GM12878 (cell line): ENCODE data around the gene EP300. TPM values are rescaled to one million over a fixed set of nuclear protein-coding genes. Genes with fewer than 3 reads are reported as not detected.

Experiments
- ATAC-seq: fragments of 200-7000 bp; cut with Tn5 transposase; 3 replicates; pipeline ENCODE4 v1.9.1; 2020; ENCODE audit warnings: mild to moderate bottlenecking, moderate library complexity
- BruUV-seq: library from RNA; stranded (reverse); fragments of 400-500 nt; replicated peaks from 2 replicates; lab custom pipeline; 2021; lab: Mats Ljungman, UMichigan
- CTCF ChIA-PET: fragments of 300-600 bp; sonication (Branson Sonifier 250); formaldehyde crosslinking; extraction: SDS; loops from one replicate; lab custom pipeline; 2021; ENCODE audit warnings: inconsistent platforms; lab: Yijun Ruan, JAX
- POLR2A ChIA-PET: fragments of 350-600 bp; formaldehyde crosslinking; extraction: SDS; loops from one replicate; lab custom pipeline; 2021; ENCODE audit warnings: inconsistent platforms; lab: Charles Lee
- RAD21 ChIA-PET: fragments of 300-600 bp; sonication (Branson Sonifier 250); formaldehyde crosslinking; loops from one replicate; lab custom pipeline; 2023; ENCODE audit warnings: antibody characterized with exemption; ENCODE audit not compliant: unreplicated experiment; lab: Charles Lee
- SMC1A ChIA-PET: fragments of 300-600 bp; sonication (Branson Sonifier 250); formaldehyde crosslinking; loops from one replicate; lab custom pipeline; 2023; ENCODE audit not compliant: unreplicated experiment, uncharacterized antibody; lab: Charles Lee
- DNase-seq: peaks from one replicate; pipeline ENCODE4 v3.0.0-alpha.2; 2011; ENCODE audit warnings: low read depth, low spot score
- FAIRE-seq: peaks from 3 replicates; lab custom pipeline; 2011; peaks lifted over from hg19 to GRCh38; lab: Jason Lieb, UNC
- H2AFZ ChIP-seq: 2 replicates; pipeline ENCODE4 v1.6.0; 2011; ENCODE audit warnings: low read depth, low read length, control low read depth; ENCODE audit not compliant: control insufficient read depth
- H3K27ac ChIP-seq: 2 replicates; pipeline ENCODE4 v1.5.1; 2011; ENCODE audit warnings: control low read depth; ENCODE audit not compliant: control insufficient read depth, insufficient read depth
- H3K27me3 ChIP-seq, 2 experiments: replicated peaks in 1 of 2; 2 replicates each; pipeline versions ENCODE4 v1.6.0 to v1.6.1; 2011; ENCODE audit warnings: low read length in 1 of 2; ENCODE audit not compliant: control insufficient read depth in 2 of 2, insufficient read depth in 2 of 2
- H3K36me3 ChIP-seq, 2 experiments: 2 replicates each; pipeline ENCODE4 v1.5.1; 2011; ENCODE audit warnings: low read length in 1 of 2; ENCODE audit not compliant: control insufficient read depth in 2 of 2, insufficient read depth in 2 of 2
- H3K4me1 ChIP-seq: 2 replicates; pipeline ENCODE4 v1.6.1; 2011; ENCODE audit warnings: mild to moderate bottlenecking, low read length, moderate library complexity, mixed read lengths; ENCODE audit not compliant: control insufficient read depth, insufficient read depth
- H3K4me2 ChIP-seq: 2 replicates; pipeline ENCODE4 v1.6.0; 2011; ENCODE audit warnings: control low read depth; ENCODE audit not compliant: control insufficient read depth, insufficient read depth
- H3K4me3 ChIP-seq: fragments of 200-600 bp; sonication (generic); 2 replicates; pipeline ENCODE4 v1.5.1; 2016
- H3K79me2 ChIP-seq: 2 replicates; pipeline ENCODE4 v1.6.0; 2011; ENCODE audit warnings: low read length; ENCODE audit not compliant: control insufficient read depth, insufficient read depth
- H3K9ac ChIP-seq: 2 replicates; pipeline ENCODE4 v1.8.0; 2011; ENCODE audit warnings: low read length, control low read depth, mixed read lengths; ENCODE audit not compliant: control insufficient read depth, insufficient read depth
- H3K9me3 ChIP-seq: replicated peaks from 3 replicates; pipeline ENCODE4 v1.5.1; 2011; ENCODE audit warnings: mild to moderate bottlenecking, low read length; ENCODE audit not compliant: control insufficient read depth, insufficient read depth
- H4K20me1 ChIP-seq: 2 replicates; pipeline ENCODE4 v1.6.0; 2011; ENCODE audit not compliant: control insufficient read depth, insufficient read depth
- CHD2 ChIP-seq: IDR thresholded peaks from 2 replicates; pipeline ENCODE4 v1.6.1; 2011; ENCODE audit warnings: low read depth, low read length, improper control_type of control experiment, borderline replicate concordance
- CREB1 ChIP-seq: IDR thresholded peaks from 2 replicates; pipeline ENCODE4 v1.6.1; 2012; ENCODE audit warnings: low read depth, mild to moderate bottlenecking, inconsistent platforms
- IRF4 ChIP-seq: IDR thresholded peaks from 2 replicates; pipeline ENCODE4 v1.6.1; 2011; ENCODE audit warnings: low read depth, low read length
- MEF2B ChIP-seq: fragments of 450-650 bp; IDR thresholded peaks from 2 replicates; pipeline ENCODE4 v1.6.1; 2018; ENCODE audit warnings: mild to moderate bottlenecking, moderate library complexity; ENCODE audit not compliant: partially characterized antibody, poor library complexity, severe bottlenecking
- MXI1 ChIP-seq: fragments of 150-350 bp; IDR thresholded peaks from 2 replicates; pipeline ENCODE4 v1.6.1; 2011; ENCODE audit warnings: low read depth, mild to moderate bottlenecking, inconsistent platforms, low read length, improper control_type of control experiment
- MYC ChIP-seq: IDR thresholded peaks from 2 replicates; pipeline ENCODE4 v1.6.1; 2011; ENCODE audit warnings: mild to moderate bottlenecking, low read length, moderate library complexity, inconsistent platforms; ENCODE audit not compliant: insufficient read depth, insufficient replicate concordance, insufficient read length, severe bottlenecking
- PML ChIP-seq: IDR thresholded peaks from 2 replicates; pipeline ENCODE4 v1.6.1; 2012; ENCODE audit warnings: low read length, inconsistent platforms
- RCOR1 ChIP-seq: conservative IDR thresholded peaks from 2 replicates; pipeline ENCODE4 v1.6.1; 2012; ENCODE audit warnings: low read depth, low read length, improper control_type of control experiment
- SMAD5 ChIP-seq: IDR thresholded peaks from 2 replicates; pipeline ENCODE4 v1.6.1; 2016; ENCODE audit warnings: antibody characterized with exemption, low read depth
- SMARCA5 ChIP-seq: fragments of 450-650 bp; IDR thresholded peaks from 2 replicates; pipeline ENCODE4 v1.6.1; 2017; ENCODE audit warnings: mild to moderate bottlenecking
- WRNIP1 ChIP-seq: IDR thresholded peaks from 2 replicates; pipeline ENCODE4 v1.6.1; 2011; ENCODE audit warnings: low read depth, low read length, improper control_type of control experiment, borderline replicate concordance
- WGBS: methylation state at CpG from one replicate; pipeline ENCODE4 v1.1.6; 2016; ENCODE audit warnings: low lambda C conversion rate; ENCODE audit not compliant: insufficient replicate concordance, insufficient coverage; ENCODE audit errors: missing lambda C conversion rate; 5-methylcytosine and 5-hydroxymethylcytosine counted together
- in situ Hi-C: fragments of 300-500 bp; cut with MboI; formaldehyde crosslinking; loops from 9 replicates; pipeline ENCODE4 v1.14.3; 2018; ENCODE audit warnings: mixed read lengths
- intact Hi-C: fragments of 100-400 bp; cut with micrococcal nuclease; formaldehyde crosslinking; loops from one replicate; pipeline ENCODE4 v1.14.2; 2022; ENCODE audit not compliant: unreplicated experiment
- polyA plus RNA-seq, 11 experiments: library from polyadenylated mRNA; depleted of rRNA in 4 of 11; unstranded in 6 of 11; stranded (reverse) in 5 of 11; fragments of >200 nt; fragmentation: Nextera tagmentation in 4 of 11; fragmentation: Illumina TruSeq in 1 of 11; extraction: Ambion mirVana in 4 of 11; extraction: Trizol in 1 of 11; gene quantifications; 1 replicate in 1 of 11; 2 replicates in 10 of 11; pipeline versions ENCODE4 v1.2.1 to v1.2.3, GENCODE V29; 2011 to 2016; ENCODE audit warnings: inconsistent platforms in 2 of 11, missing spikeins in 2 of 11, low read depth in 1 of 11
- total RNA-seq, 4 experiments: library from RNA; depleted of rRNA in 3 of 4; stranded (reverse); fragments of >200 nt in 3 of 4; fragmentation: Illumina TruSeq in 1 of 4; extraction: Trizol in 1 of 4; gene quantifications; 2 replicates each; pipeline versions ENCODE4 v1.2.1 to v1.2.3, GENCODE V29; 2013 to 2021
- TF ChIP-seq, protein P1 (sequence below): IDR thresholded peaks from 2 replicates; pipeline ENCODE4 v1.6.1; 2012; ENCODE audit warnings: mild to moderate bottlenecking, low read depth, low read length
- TF ChIP-seq, protein P2 (sequence below): IDR thresholded peaks from 2 replicates; pipeline ENCODE4 v1.6.1; 2011; ENCODE audit warnings: low read depth, low read length, improper control_type of control experiment, borderline replicate concordance
- TF ChIP-seq, protein P3 (sequence below), 3 experiments: IDR thresholded peaks in 2 of 3; conservative IDR thresholded peaks in 1 of 3; 2 replicates each; pipeline ENCODE4 v1.5.1; 2011; ENCODE audit warnings: low read depth in 3 of 3, low read length in 3 of 3, mild to moderate bottlenecking in 3 of 3, control low read depth in 2 of 3, moderate library complexity in 2 of 3, inconsistent platforms in 1 of 3, mixed read lengths in 1 of 3; ENCODE audit not compliant: control insufficient read depth in 2 of 3, insufficient read depth in 1 of 3; ENCODE audit errors: extremely low read depth in 1 of 3
- TF ChIP-seq, protein P4 (sequence below): fragments of 450-650 bp; IDR thresholded peaks from 2 replicates; pipeline ENCODE4 v1.6.1; 2017; ENCODE audit warnings: low read depth, mild to moderate bottlenecking, moderate library complexity

Gene EP300
- total and polyA plus RNA-seq, 10 of the 15 experiments (the other 5 are each of a cell fraction or from before 2014, with no cell fraction given): 5.5 to 48.5 (median 23.6) TPM

DNA sequence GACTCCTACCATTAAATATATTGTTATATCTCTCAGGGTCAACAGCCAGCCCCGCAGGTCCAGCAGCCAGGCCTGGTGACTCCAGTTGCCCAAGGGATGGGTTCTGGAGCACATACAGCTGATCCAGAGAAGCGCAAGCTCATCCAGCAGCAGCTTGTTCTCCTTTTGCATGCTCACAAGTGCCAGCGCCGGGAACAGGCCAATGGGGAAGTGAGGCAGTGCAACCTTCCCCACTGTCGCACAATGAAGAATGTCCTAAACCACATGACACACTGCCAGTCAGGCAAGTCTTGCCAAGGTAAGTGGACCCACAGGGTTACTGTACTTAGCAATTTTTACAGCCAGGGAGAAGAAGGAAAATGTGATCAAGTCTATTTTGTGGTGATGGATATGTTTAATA is 35.1 kb downstream of the EP300 start:
- no peaks in the 10 kb centered on the region for H3K9me3 ChIP-seq
- ChIA-PET SMC1A (no interaction called here), CTCF (interaction anchor here (0.6 kb wide), 1 partner anchor 61 kb away, joined by 3 read pairs; no protein-coding TSS in a partner anchor)
- FAIRE-seq: no peak
- H3K4me2 ChIP-seq: no peak overlapping the region
- intact Hi-C loops: no loop called here
- H4K20me1 ChIP-seq: no peaks in the 10 kb centered on the region
- no peak overlapping the region for H3K4me3 ChIP-seq
- no peaks in the 10 kb centered on the region for H3K4me1 ChIP-seq
- no peaks in the 10 kb centered on the region for H3K27me3 ChIP-seq
- TF ChIP-seq MEF2B (no peak), MXI1 (no peak), IRF4 (no peak), RCOR1 (no peak), MYC (no peak), PML (no peak), SMAD5 (no peak), SMARCA5 (no peak), CREB1 (no peak), CHD2 (no peak), WRNIP1 (no peak)
- TF ChIP-seq, protein P1, sequence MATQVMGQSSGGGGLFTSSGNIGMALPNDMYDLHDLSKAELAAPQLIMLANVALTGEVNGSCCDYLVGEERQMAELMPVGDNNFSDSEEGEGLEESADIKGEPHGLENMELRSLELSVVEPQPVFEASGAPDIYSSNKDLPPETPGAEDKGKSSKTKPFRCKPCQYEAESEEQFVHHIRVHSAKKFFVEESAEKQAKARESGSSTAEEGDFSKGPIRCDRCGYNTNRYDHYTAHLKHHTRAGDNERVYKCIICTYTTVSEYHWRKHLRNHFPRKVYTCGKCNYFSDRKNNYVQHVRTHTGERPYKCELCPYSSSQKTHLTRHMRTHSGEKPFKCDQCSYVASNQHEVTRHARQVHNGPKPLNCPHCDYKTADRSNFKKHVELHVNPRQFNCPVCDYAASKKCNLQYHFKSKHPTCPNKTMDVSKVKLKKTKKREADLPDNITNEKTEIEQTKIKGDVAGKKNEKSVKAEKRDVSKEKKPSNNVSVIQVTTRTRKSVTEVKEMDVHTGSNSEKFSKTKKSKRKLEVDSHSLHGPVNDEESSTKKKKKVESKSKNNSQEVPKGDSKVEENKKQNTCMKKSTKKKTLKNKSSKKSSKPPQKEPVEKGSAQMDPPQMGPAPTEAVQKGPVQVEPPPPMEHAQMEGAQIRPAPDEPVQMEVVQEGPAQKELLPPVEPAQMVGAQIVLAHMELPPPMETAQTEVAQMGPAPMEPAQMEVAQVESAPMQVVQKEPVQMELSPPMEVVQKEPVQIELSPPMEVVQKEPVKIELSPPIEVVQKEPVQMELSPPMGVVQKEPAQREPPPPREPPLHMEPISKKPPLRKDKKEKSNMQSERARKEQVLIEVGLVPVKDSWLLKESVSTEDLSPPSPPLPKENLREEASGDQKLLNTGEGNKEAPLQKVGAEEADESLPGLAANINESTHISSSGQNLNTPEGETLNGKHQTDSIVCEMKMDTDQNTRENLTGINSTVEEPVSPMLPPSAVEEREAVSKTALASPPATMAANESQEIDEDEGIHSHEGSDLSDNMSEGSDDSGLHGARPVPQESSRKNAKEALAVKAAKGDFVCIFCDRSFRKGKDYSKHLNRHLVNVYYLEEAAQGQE: no peak
- TF ChIP-seq, protein P2, sequence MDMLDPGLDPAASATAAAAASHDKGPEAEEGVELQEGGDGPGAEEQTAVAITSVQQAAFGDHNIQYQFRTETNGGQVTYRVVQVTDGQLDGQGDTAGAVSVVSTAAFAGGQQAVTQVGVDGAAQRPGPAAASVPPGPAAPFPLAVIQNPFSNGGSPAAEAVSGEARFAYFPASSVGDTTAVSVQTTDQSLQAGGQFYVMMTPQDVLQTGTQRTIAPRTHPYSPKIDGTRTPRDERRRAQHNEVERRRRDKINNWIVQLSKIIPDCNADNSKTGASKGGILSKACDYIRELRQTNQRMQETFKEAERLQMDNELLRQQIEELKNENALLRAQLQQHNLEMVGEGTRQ: no peak
- TF ChIP-seq, protein P3, sequence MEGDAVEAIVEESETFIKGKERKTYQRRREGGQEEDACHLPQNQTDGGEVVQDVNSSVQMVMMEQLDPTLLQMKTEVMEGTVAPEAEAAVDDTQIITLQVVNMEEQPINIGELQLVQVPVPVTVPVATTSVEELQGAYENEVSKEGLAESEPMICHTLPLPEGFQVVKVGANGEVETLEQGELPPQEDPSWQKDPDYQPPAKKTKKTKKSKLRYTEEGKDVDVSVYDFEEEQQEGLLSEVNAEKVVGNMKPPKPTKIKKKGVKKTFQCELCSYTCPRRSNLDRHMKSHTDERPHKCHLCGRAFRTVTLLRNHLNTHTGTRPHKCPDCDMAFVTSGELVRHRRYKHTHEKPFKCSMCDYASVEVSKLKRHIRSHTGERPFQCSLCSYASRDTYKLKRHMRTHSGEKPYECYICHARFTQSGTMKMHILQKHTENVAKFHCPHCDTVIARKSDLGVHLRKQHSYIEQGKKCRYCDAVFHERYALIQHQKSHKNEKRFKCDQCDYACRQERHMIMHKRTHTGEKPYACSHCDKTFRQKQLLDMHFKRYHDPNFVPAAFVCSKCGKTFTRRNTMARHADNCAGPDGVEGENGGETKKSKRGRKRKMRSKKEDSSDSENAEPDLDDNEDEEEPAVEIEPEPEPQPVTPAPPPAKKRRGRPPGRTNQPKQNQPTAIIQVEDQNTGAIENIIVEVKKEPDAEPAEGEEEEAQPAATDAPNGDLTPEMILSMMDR (IDR thresholded peaks at IDR 0.05 in 2 of 3, conservative IDR thresholded peaks at IDR 0.05 in 1 of 3; ENCODE audit: control insufficient read depth in 2 of 3, extremely low read depth in 1 of 3, insufficient read depth in 1 of 3, low read depth in 3 of 3, low read length in 3 of 3): no peak
- TF ChIP-seq, protein P4, sequence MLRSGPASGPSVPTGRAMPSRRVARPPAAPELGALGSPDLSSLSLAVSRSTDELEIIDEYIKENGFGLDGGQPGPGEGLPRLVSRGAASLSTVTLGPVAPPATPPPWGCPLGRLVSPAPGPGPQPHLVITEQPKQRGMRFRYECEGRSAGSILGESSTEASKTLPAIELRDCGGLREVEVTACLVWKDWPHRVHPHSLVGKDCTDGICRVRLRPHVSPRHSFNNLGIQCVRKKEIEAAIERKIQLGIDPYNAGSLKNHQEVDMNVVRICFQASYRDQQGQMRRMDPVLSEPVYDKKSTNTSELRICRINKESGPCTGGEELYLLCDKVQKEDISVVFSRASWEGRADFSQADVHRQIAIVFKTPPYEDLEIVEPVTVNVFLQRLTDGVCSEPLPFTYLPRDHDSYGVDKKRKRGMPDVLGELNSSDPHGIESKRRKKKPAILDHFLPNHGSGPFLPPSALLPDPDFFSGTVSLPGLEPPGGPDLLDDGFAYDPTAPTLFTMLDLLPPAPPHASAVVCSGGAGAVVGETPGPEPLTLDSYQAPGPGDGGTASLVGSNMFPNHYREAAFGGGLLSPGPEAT: no peak
- TF ChIP-seq, all 136 proteins: peak for 0
- no TSS peak for BruUV-seq
- WGBS: 98% methylated on average over 5 of the region's 5 CpGs
- Histone ChIP-seq H3K9ac (no peak overlapping the region), H3K36me3 (peaks cover 17 to 44% of the 10 kb centered on the region in 2 experiments), H3K79me2 (peaks cover 4% of the 10 kb centered on the region; the same call in 1 of the 2 replicates), H2AFZ (no peak overlapping the region), H3K27ac (no peak overlapping the region)
- ChIA-PET POLR2A (no interaction called here), RAD21 (interaction anchor here (1.3 kb wide), 1 partner anchor 205 kb away, joined by 3 read pairs; no protein-coding TSS in a partner anchor)
- in situ Hi-C loops: no loop called here
- no peak for DNase-seq
- no peak for ATAC-seq
